ENCODE data around the gene TASL. TPM values are rescaled to one million over a fixed set of nuclear protein-coding genes. Genes with fewer than 3 reads are reported as not detected.
"Not testable (repeated sequence)": the region's sequence is repeated elsewhere in the genome, so short reads cannot be mapped to it uniquely, and the experiment has no call there.

TASL gene, protein sequence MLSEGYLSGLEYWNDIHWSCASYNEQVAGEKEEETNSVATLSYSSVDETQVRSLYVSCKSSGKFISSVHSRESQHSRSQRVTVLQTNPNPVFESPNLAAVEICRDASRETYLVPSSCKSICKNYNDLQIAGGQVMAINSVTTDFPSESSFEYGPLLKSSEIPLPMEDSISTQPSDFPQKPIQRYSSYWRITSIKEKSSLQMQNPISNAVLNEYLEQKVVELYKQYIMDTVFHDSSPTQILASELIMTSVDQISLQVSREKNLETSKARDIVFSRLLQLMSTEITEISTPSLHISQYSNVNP
- polyA plus RNA-seq (2013, experiment 1 of 2; ENCODE audit: insufficient read length) = not detected
- polyA plus RNA-seq (2013, experiment 2 of 2; ENCODE audit: insufficient read length) = not detected

GRCh38 chrX:30577362-30577991, at the start of gene TASL:
TASL (minus strand) TSS chrX:30577766; CDS start chrX:30560355, 17,411 bp downstream.
- no peak for DNase-seq

- DNase-seq = no peak
Observed at GRCh38 chrX:30626402-30626801, 48.8 kb upstream of the TASL start.

DNA sequence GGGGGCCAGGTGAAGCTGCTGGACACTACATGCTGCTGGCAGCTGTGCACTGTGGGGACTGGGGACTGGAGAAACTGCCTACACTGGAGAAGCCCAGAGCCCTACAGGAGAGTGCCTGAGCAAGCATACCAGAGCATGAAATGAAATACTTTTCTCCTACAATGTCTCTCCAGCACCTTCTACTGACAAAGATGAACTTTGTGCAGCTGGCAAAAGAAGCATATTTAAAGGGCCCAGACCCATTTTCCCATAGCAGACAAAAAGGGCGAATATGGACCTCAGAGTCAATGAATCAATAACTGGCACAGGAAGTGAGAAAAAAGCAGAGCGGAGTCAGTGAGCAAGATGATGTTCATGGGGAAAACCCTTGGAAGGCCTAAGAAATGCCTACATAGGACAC, 44.8 kb upstream of the TASL start:
- DNase-seq = no peak

DNA sequence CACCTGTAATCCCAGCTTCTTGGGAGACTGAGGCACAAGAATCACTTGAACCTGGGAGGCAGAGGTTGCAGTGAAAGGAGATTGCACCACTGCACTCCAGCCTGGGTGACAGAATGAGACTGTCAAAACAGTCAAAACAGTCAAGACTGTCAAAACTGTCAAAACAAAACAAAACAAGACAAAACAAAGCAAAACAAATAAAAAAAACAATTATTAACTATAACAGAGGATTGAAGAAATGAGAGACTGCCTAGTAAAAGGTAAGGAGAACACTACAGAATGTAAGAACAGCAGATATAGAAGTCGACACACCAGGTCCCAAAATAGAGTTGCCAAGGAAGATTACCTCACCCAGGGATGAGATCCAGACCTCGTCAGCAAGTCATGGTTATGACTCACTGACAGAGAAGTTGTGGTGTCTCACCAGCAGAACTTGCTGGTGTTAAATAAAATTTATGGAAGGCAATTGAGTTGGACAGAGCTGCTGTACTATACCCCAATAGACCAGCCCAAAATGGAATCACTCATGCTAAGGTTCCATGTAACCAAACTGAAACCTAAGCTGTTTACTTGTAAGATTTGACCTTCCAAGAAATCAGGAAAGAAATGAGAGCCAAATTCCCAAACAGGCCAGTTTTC, 43.5 kb upstream of the TASL start:
- DNase-seq = peak; percentile 83

DNA sequence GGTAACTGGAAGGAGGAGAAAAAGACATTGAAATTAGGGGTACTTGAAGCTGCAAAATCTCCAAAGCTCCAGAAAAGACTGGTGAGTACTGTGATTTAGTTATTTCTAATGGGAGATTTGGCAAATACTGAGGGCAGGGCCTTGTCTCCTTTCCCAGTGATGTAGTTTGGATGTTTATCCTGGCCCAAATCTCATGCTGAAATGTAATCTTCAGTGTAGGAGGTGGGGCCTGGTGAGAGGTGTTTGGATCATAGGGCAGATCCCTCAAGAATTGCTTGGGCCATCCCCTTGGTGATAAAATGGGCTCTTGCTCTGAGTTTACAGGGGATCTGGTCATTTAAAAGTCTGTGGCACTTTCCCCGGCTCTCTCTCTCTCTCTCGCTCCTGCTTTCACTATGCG, 42.6 kb upstream of the TASL start:
- no peak for DNase-seq

DNA sequence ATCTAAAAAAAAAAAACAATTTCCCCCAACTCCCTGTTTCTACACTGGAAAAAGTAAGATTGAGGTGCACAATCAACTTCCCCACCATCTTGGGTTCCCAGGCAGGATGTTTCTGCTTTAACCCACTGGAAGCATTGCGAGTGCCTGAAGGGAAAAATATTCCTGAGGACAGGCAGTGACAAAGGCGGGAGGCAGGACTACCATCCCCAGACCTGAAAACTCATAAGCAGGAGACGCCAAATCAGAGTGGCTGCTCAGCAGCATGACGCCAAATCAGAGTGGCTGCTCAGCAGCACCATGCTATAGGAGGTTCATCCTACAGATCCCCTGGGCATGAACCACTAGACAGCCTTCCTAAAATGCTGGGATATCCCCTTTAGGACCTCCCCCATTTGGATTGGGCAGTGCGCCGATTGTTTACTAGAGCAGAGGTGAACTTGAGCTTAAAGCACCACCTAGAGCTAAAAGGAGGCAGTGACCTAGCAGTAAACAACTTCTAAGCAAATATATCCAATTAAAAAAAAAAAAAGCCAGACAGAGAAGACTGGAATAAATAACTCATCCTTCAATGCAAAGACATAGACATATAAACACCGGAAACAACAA, 40.7 kb upstream of the TASL start:
- DNase-seq = no peak

GRCh38 chrX:30615229-30615628, 37.7 kb upstream of the TASL start:
- peak; percentile 7 for DNase-seq

DNA sequence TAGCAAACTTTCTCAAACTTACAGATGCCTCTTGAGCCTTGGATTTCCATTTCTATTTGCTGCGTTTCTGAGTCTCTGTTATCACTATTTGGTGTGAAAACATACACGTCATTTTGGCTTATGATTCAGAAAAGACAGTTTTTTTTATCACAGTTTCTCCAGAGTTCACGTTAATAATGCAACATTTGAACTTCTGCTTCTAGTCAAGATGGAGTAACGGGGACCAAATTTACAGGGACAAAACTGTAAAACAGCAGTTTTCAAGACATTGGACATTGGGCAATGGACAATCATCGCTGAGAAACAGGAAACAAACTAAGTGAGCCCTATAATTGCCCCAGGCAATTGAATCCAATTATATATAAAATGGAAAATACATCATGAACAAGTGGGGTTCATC, 36.2 kb upstream of the TASL start:
- DNase-seq = no peak

GRCh38 chrX:30612250-30612655, 34.7 kb upstream of the TASL start:
- no peak for DNase-seq

GRCh38 chrX:30610026-30610425, 32.5 kb upstream of the TASL start:
- no peak for DNase-seq

DNA sequence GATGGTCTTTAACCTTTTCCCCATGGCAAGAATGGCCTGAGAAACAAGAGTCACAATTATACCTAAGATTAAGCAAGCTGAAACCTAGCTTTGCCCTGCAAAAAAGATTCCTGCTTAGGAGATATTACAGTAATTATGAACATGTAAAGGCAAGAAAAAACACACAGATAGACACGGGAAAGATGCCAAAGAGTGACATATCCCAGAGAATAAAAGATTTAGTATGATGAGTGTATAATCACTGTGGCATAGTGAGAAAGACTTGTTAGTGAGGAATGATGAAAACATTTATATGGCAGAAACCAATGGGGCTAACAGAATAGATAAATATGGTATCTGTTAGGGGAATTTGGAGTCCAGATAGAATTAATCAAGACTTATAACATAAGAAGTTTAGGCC, 29.6 kb upstream of the TASL start:
- no peak for DNase-seq

DNA sequence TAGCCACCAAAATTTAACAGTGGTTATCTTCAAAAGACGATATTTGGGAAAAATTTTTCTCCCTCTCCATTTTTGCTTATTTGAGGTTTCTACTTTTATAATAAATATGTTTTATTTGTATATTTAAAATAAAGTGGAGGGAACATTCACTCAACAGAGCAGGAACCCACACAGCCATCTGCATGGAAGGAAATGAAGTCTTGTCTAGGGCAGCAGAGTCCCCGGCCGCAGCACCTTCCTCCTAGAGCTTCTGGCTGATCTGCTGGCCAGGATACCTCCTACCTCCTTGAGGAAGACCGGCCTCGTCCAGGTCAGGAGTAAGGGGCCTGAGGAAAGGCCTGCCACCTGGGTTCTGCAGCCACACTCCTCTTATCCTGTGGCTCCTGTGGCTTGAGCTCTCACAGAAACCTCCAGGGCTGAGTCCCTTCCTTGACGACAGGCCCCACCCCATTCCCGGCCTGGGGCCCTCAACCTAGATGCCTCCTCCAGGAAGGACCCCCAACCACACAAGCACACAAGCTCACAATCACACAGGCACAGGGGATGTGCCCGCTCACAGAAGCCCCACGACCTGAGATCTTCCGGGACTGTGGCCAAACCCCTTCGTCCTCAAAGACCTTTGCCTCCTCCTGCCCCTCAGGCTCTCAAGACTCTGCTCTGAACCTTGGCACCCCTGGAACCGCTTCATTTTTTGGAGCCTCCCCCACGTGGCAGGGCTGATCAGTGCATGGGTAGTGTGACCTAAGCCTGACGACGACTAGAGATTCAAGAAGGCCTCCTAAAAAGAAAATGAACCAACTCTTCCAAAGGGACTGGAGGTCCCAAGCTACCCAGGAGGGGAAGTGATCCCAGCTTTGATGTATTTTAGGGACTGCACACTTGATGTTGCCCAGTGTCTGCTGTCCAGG, 23.0 kb upstream of the TASL start:
- not testable (repeated sequence) for DNase-seq

DNA sequence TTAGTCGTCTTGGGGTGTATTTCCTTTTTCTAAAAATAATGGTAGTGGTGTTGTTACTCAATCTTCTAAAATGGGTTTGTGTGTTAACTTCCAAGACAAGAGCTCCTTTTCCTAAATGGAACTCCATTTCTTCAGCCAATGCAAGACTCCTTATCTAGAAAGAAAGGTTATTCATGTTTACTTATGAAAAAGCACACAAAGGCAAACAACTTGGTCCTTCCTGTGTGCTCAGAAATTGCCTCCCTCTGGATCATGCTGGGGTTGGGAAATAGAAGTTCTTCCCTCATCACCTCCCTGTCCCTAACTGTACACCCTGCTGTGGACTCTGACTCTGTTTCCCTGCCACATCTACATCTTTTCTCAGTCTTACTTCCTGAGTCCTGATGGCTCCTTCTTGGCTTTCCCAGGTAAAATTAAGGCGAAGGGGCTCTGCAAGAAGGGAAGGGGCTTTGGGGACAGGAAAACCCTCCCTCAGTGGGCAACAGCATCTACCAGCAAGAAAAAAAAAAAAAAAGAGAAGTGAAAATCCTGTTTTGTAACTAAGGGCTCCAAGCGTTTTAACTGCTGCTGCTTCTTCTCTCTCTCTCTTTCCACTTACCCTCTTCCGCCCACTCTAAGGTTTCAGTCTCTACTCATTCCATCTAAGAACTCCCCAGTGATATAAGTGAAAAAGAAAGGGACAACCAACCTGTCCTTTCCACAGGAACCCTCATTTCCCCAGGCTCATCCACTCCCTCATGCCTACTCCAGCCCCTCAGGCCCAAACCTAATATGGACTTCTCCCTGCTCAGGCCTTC, 19.8 kb upstream of the TASL start:
- DNase-seq = no peak

DNA sequence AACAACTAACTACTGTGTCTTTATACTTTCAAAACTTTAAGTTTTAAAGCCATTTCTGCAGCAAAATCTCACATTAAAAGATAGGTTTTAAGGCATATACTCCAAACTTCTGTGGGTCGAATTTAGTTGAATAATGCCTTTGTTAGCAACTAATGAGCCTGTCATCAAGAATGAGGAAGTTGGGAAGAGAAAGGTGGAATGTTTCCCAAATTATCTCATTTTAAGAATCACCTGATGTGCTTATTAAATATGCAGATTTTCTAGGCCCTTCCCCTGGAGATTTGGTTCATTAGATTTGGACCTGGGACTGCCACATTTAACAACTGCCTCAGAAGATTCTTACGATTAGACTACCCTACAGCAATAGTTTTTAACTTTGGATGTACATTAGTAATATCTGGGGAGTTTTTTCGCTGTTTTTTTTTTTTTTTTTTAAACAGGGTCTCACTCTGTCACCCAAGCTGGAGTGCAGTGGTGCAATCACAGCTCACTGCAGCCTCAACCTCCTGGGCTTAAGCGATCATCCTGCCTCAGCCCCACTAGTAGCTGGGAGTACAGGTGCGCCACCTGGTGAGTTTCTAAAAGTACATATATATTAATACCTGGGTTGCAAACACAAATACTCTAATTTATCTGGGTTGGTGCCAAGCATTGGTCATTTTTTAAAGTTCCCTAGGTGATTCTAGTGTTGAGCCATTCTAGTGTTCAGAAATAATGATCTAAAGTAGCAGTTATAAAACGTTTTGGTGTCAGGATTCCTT, 16.1 kb upstream of the TASL start:
- no peak for DNase-seq

DNA sequence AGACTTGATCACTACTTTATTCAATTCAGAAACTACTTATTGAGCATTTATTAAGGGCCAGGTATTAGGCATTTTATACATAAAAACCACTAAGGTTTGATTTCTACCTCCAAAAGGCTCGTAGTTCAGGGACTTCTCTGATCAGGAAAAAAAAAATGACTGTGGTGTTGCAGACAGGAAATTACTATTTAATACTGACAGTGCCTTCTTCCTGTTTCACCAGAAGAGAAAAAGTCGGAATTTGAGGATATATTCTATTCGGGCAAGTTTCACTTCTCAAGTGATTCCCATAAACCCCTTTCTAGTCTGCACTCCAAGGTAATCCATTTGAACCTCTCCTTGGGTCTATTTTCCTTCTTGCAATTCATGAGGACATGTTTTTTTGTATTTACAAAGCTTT, 15.3 kb upstream of the TASL start:
- DNase-seq = no peak

GRCh38 chrX:30590368-30590767, 12.8 kb upstream of the TASL start:
- no peak for DNase-seq

DNA sequence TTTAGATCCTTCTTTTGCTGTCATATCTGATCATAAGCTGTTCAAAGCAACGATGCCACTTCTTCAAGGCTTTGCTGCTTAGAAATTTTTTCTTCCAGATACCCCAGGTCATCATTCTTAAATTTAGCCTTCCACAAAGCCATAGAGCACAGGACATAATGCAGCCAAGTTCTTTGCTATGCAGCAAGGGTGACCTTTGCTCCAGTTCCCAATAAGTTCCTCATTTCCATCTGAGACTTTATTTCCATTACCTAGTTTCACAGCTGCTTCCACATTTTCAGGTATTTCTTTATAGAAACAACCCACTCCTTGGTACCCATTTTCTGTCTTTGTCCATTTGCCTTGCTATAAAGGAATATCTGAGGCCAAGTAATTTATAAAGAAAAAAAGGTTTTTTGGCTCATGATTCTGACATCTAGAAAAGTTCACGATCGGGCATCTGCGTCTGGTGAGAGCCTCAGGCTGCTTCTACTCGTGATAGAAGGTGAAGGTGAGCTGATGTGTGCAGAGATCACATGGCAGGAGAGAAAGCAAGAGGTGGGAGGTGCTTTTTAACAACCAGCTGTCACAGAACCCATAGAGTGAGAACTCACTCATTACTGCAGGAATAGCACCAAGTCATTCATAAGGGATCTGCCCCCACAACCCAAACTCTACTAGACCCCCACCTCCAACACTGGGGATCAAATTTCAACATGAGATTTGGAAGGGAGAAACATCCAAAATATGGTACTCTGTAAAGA, 11.8 kb upstream of the TASL start:
- no peak for DNase-seq

DNA sequence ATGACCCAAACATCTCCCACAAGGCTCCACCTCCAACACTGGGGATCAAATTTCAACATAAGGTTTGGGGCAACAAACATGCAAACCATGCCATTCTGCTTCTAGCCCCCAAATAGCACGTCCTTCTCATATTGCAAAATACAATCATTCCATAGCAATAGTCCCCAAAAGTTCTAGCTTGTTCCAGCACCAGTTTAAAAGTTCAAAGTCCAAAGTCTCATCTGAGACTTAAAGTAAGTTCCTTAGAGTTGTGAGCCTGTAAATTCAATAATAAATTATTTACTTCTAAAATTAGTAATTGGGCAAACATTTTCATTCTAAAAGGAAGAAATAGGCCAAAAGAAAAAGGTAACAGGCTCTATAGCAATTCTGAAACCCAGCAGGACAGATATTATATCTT, 8.9 kb upstream of the TASL start:
- DNase-seq = no peak

DNA sequence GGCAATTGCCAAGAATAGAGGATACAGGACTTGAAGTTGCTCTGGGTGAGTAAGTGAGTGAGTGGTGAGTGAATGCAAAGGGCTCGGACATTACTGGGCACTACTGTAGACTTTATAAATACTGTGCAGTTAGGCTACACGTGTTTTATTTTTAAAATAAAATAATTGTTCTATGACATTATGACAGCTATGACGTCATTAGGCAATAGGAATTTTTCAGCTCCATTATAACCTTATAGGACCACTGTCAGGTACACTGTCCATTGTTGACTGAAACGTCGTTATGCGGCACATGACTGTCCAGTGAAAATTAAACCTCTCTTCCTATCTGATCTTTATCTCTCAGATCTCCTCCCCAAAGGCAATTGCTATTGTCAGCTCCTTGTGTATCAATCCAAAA, 5.1 kb upstream of the TASL start:
- no peak for DNase-seq

- DNase-seq = no peak
Observed at GRCh38 chrX:30580641-30581040, 3.1 kb upstream of the TASL start.

Data from fibroblast of skin of scalp (primary cell).